K562 (cell line): ENCODE results near the gene NEK1. TPM values are rescaled to one million over a fixed set of nuclear protein-coding genes. Genes with fewer than 3 reads are reported as not detected.

Source experiments
- ATF1 ChIP-seq, 2 experiments: fragments of 450-650 bp in 1 of 2; IDR thresholded peaks; 2 replicates each; pipeline ENCODE4 v1.6.1; 2016; ENCODE audit warnings: missing compliant biosample characterization in 1 of 2, missing genetic modification characterization in 1 of 2
- E2F3 ChIP-seq: fragments of 250-450 bp; sonication (Bioruptor Pico); IDR thresholded peaks from 2 replicates; pipeline ENCODE4 v1.4.0; 2020; ENCODE audit warnings: mild to moderate bottlenecking
- ELK1 ChIP-seq: sonication (generic); formaldehyde crosslinking; IDR thresholded peaks from 2 replicates; pipeline ENCODE4 v1.8.1; 2022; ENCODE audit warnings: missing genetic modification reagents
- EP400 ChIP-seq: fragments of 450-650 bp; IDR thresholded peaks from 2 replicates; pipeline ENCODE4 v1.6.1; 2017; ENCODE audit warnings: antibody characterized with exemption, mild to moderate bottlenecking, moderate library complexity
- HNRNPL ChIP-seq: fragments of 200-400 bp; formaldehyde crosslinking; IDR thresholded peaks from 2 replicates; pipeline ENCODE4 v1.6.1; 2017; ENCODE audit warnings: low read depth, mild to moderate bottlenecking, low read length
- NFRKB ChIP-seq: fragments of 450-650 bp; IDR thresholded peaks from 2 replicates; pipeline ENCODE4 v1.6.1; 2016; ENCODE audit warnings: low read depth
- REST ChIP-seq, 2 experiments: fragments of 450-650 bp; formaldehyde crosslinking in 1 of 2; IDR thresholded peaks; 2 replicates each; pipeline versions ENCODE4 v1.4.0 to v1.6.1; 2014 to 2020; ENCODE audit warnings: mild to moderate bottlenecking in 2 of 2, borderline replicate concordance in 1 of 2, low read depth in 1 of 2
- SMAD3 ChIP-seq: fragments of 450-650 bp; formaldehyde crosslinking; conservative IDR thresholded peaks from 2 replicates; pipeline ENCODE4 v1.4.0; 2020; ENCODE audit warnings: mild to moderate bottlenecking
- SRF ChIP-seq, 2 experiments: fragments of 250-450, 450-650 bp in 1 of 2; sonication (Bioruptor Pico) in 1 of 2; sonication (generic) in 1 of 2; formaldehyde crosslinking; IDR thresholded peaks; 2 replicates each; pipeline versions ENCODE4 v1.5.0 to v1.5.1; 2020 to 2022; ENCODE audit warnings: mild to moderate bottlenecking in 1 of 2, missing genetic modification reagents in 1 of 2
- TBL1XR1 ChIP-seq, 2 experiments: IDR thresholded peaks; 2 replicates each; pipeline ENCODE4 v1.6.1; 2012; ENCODE audit warnings: improper control_type of control experiment in 2 of 2, low read length in 2 of 2, mild to moderate bottlenecking in 1 of 2
- ZBED1 ChIP-seq: IDR thresholded peaks from 2 replicates; pipeline ENCODE4 v1.6.1; 2014
- ZNF518B ChIP-seq: fragments of 250-450 bp; sonication (Bioruptor Pico); IDR thresholded peaks from 2 replicates; pipeline ENCODE4 v1.5.0; 2021; ENCODE audit warnings: mild to moderate bottlenecking, moderate library complexity
- ZNF57 ChIP-seq: fragments of 450-650 bp; formaldehyde crosslinking; IDR thresholded peaks from 2 replicates; pipeline ENCODE4 v1.4.0; 2020; ENCODE audit warnings: mild to moderate bottlenecking, moderate library complexity
- ZNF766 ChIP-seq: fragments of 200-800 bp; sonication (Bioruptor generic); conservative IDR thresholded peaks from 2 replicates; pipeline ENCODE4 v1.6.1; 2016; ENCODE audit warnings: missing genetic modification characterization, missing compliant biosample characterization
- polyA plus RNA-seq, 8 experiments: library from polyadenylated mRNA; depleted of rRNA in 4 of 8; stranded (reverse) in 5 of 8; unstranded in 3 of 8; fragments of >200 nt; fragmentation: Nextera tagmentation in 2 of 8; fragmentation: Illumina TruSeq in 1 of 8; extraction: Ambion mirVana in 2 of 8; extraction: Trizol in 1 of 8; gene quantifications; 2 replicates each; pipeline versions ENCODE4 v1.2.1 to v1.2.3, GENCODE V29; 2011 to 2014; ENCODE audit warnings: inconsistent platforms in 1 of 8, missing spikeins in 1 of 8
- total RNA-seq, 7 experiments: library from RNA; depleted of rRNA in 6 of 7; stranded (reverse); fragments of >200 nt in 6 of 7; fragmentation: Illumina TruSeq in 2 of 7; extraction: Trizol in 2 of 7; gene quantifications; 2 replicates each; pipeline versions ENCODE4 v1.2.1 to v1.2.3, GENCODE V29; 2011 to 2021; ENCODE audit warnings: low replicate concordance in 1 of 7

Gene NEK1
- total and polyA plus RNA-seq, 9 of the 15 experiments (the other 6 are each of a cell fraction or from before 2014, with no cell fraction given), result 6.2 to 15.7 (median 10.3) TPM

GRCh38 chr4:169626331-169627282, 14.2 kb upstream of the NEK1 start (continued):
- TF ChIP-seq ELK1 (CRISPR knock-in tag) (no peak), TBL1XR1 (IDR thresholded peaks at IDR 0.05; ENCODE audit: low read length in 2 of 2) (peak in 1 of 2 experiments; percentile 95; a peak in 2 of 4 replicates), ZNF518B (CRISPR knock-in tag) (no peak), ZNF766 (CRISPR knock-in tag) (peak; percentile 88), ZBED1 (no peak), E2F3 (CRISPR knock-in tag) (no peak), NFRKB (no peak), ZNF57 (CRISPR knock-in tag) (no peak), EP400 (peak; percentile 48; the same call in 1 of the 2 replicates), HNRNPL (no peak), REST (IDR thresholded peaks at IDR 0.05; ENCODE audit: borderline replicate concordance) (peak; percentile 22; the same call in 1 of the 2 replicates), REST (CRISPR knock-in tag; IDR thresholded peaks at IDR 0.05; ENCODE audit: low read depth) (no peak), SRF (CRISPR knock-in tag; IDR thresholded peaks at IDR 0.05) (no peak), SMAD3 (CRISPR knock-in tag) (no peak), ATF1 (CRISPR knock-in tag; IDR thresholded peaks at IDR 0.05) (no peak), ATF1 (tag; IDR thresholded peaks at IDR 0.05) (0 out of 2 replicates have a peak, but pooled peaks have one; percentile 16)
